Stomach smooth muscle (tissue), 2 donors: ENCODE results near the gene ALKAL2.
A peak's percentile ranks its signal among the peaks of the same experiment; 100 is the strongest.

Source experiments
- H3K27ac ChIP-seq: one replicate; pipeline ENCODE4 v1.7.0; 2013; ENCODE audit warnings: mild to moderate bottlenecking, low read length, inconsistent platforms
- H3K27me3 ChIP-seq, 2 donors: one replicate each; pipeline ENCODE4 v1.7.0; 2013; ENCODE audit warnings: low read length in 2 of 2; ENCODE audit not compliant: insufficient read depth in 2 of 2, control insufficient read depth in 1 of 2
- H3K36me3 ChIP-seq, 2 donors: one replicate each; pipeline ENCODE4 v1.7.0; 2013; ENCODE audit warnings: low read length in 2 of 2; ENCODE audit not compliant: control insufficient read depth in 2 of 2, insufficient read depth in 2 of 2
- H3K4me1 ChIP-seq: one replicate; pipeline ENCODE4 v1.7.0; 2013; ENCODE audit warnings: low read length; ENCODE audit not compliant: control insufficient read depth, insufficient read depth
- H3K4me3 ChIP-seq, 2 donors: one replicate each; pipeline ENCODE4 v1.7.0; 2013; ENCODE audit warnings: low read length in 2 of 2
- H3K9ac ChIP-seq, 2 donors: one replicate each; pipeline ENCODE4 v1.7.0; 2013; ENCODE audit warnings: low read length in 2 of 2, mild to moderate bottlenecking in 1 of 2
- H3K9me3 ChIP-seq, 2 donors: one replicate each; pipeline ENCODE4 v1.7.0; 2013; ENCODE audit warnings: low read length in 2 of 2; ENCODE audit not compliant: control insufficient read depth in 2 of 2
- donor health status: healthy.
- donor health status: Pancreatic carcinoma.

The ALKAL2 gene

DNA sequence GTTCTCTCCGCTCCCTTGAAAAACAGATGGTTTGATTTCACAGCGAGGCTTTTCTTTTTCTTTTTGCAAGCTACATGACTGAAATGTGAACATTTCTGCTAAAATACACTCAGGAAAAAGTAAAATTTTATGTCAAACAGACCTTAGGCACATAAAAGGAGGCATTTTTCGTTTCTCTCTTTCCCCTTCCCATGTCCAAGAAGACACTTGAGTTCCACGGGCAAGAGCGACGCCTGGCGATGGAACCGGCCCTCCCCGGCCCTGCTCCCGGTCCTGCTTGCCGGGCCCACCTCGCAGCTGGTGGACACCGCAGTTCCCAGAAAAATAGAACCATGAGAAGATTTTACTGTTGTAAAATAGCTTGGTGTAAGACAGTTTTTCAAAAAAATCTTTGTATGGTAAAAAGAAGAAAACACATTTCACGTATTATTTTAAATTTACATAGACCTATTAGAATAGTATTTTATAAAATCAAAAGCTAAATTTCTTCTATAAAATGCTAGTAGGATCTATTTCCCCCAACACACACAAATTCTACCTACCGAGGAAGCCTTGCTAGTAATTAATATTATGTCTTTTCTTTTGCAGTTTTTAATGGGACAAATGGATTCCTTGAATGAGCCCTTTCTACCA lies 2.3 kb upstream of the ALKAL2 start:
- H3K27ac ChIP-seq, result no peak overlapping the region
- no peak overlapping the region for H3K9ac ChIP-seq

GRCh38 chr2:289362-290089 lies 1.6 kb upstream of the ALKAL2 start:
- Histone ChIP-seq H3K9me3 (no peaks in the 10 kb centered on the region), H3K4me1 (peaks cover 20% of the 10 kb centered on the region), H3K27ac (no peak overlapping the region), H3K36me3 (no peaks in the 10 kb centered on the region), H3K4me3 (peak overlapping the region; percentile 73 to 74), H3K27me3 (peaks cover 16 to 33% of the 10 kb centered on the region in 2 donors), H3K9ac (no peak overlapping the region)

More for the DNA sequence above, 2.3 kb upstream of the ALKAL2 start:
- H3K9me3 ChIP-seq, result no peaks in the 10 kb centered on the region
- peaks cover 20% of the 10 kb centered on the region for H3K4me1 ChIP-seq
- H3K27me3 ChIP-seq, result peaks cover 19 to 36% of the 10 kb centered on the region in 2 donors
- peak overlapping the region; percentile 73 to 74 for H3K4me3 ChIP-seq
- H3K36me3 ChIP-seq, result no peaks in the 10 kb centered on the region

DNA sequence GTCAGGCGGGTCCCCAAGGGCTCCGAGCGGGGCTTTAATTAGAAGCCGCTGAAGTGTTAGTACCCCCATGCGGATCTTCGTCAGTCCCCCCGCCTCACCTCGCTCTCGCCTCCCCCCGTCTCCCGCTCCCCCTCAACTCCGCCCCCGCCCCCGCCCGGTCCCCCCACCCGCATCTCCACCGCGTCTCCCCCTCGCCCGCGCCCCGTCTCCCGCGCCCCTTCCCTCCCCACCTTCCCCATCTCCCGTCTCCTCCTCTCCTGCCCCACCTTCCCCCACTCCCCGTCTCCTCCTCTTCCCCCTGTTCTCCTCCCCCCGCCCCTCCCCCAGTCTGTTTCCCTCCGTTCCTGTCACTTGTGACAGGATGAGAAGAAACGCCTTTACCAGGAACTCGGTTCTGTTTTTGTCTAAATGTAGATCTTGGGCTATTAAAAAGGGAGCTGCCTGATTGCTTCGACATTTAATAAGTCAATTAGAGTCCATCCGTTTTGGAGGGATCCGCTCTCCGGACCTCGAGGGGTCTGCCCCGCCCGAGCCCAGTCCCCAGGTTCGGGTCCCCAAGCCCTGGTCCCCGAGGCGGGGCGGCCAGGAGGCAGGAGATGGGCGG lies 969 bp upstream of the ALKAL2 start:
- H3K9ac ChIP-seq, result no peak overlapping the region
- H3K4me3 ChIP-seq, result peak overlapping the region; percentile 73 to 74
- H3K4me1 ChIP-seq, result peaks cover 20% of the 10 kb centered on the region
- peaks cover 0 to 2% of the 10 kb centered on the region in 2 donors for H3K36me3 ChIP-seq
- peaks cover 16 to 33% of the 10 kb centered on the region in 2 donors for H3K27me3 ChIP-seq
- H3K27ac ChIP-seq, result no peak overlapping the region
- no peaks in the 10 kb centered on the region for H3K9me3 ChIP-seq

DNA sequence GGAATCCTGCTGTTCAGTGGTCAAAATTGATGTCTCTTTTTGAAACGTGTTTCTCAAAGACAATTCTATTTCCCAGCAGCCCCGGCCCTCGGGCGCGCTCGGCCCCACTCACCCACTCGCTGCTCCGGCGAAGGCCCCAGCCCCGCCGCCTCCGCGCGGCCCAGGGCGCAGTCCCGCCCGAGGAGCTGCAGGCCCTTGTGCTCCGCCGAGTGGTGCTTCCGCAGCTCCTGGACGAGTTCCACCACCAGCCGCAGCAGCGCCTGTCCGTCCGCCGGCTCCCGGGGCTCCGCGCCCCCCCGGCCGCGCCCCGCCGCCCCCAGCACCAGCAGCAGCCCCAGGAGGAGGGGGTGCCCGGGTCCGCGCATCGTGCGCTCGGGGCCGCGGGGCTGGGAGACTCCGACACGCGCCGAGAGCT lies 413 bp downstream of the ALKAL2 start:
- no peaks in the 10 kb centered on the region for H3K9me3 ChIP-seq
- H3K27me3 ChIP-seq, result peaks cover 15 to 33% of the 10 kb centered on the region in 2 donors
- H3K9ac ChIP-seq, result no peak overlapping the region
- H3K36me3 ChIP-seq, result peaks cover 0 to 2% of the 10 kb centered on the region in 2 donors
- no peak overlapping the region for H3K27ac ChIP-seq
- H3K4me1 ChIP-seq, result peaks cover 20% of the 10 kb centered on the region
- peak overlapping the region in 1 of 2 donors; percentile 57 for H3K4me3 ChIP-seq

- no peaks in the 10 kb centered on the region for H3K9me3 ChIP-seq
- peaks cover 12 to 33% of the 10 kb centered on the region in 2 donors for H3K27me3 ChIP-seq
- H3K9ac ChIP-seq, result no peak overlapping the region
- H3K36me3 ChIP-seq, result peaks cover 0 to 8% of the 10 kb centered on the region in 2 donors
- peak overlapping the region in 1 of 2 donors; percentile 57 for H3K4me3 ChIP-seq
- H3K27ac ChIP-seq, result no peak overlapping the region
- H3K4me1 ChIP-seq, result peaks cover 20% of the 10 kb centered on the region
Measured at GRCh38 chr2:286774-287392, 1.0 kb downstream of the ALKAL2 start.

DNA sequence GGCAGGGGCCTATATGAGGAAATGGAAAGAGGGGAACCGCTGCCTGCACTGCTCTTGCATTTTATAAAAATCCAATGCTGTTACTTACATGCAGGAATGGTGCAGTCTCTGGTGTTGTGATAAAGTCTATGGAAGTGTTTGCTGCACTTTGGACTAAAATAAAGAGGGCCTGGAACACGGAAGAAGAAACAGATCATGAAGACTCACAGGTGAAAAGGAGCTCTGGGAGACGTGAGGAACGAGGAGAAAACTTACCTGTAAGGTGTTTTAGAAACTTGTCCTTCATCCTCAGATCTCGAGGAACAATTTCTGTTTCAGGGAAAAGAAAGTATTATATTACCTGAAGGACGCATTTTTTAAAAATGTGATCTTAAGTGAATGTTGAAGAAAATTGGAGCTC lies 1.9 kb downstream of the ALKAL2 start:
- H3K9ac ChIP-seq, result no peak overlapping the region
- H3K27me3 ChIP-seq, result peaks cover 12 to 27% of the 10 kb centered on the region in 2 donors
- H3K36me3 ChIP-seq, result peaks cover 3 to 12% of the 10 kb centered on the region in 2 donors
- H3K9me3 ChIP-seq, result no peaks in the 10 kb centered on the region
- H3K4me3 ChIP-seq, result no peak overlapping the region
- H3K27ac ChIP-seq, result no peak overlapping the region
- H3K4me1 ChIP-seq, result peaks cover 20% of the 10 kb centered on the region

- H3K9me3 ChIP-seq, result no peaks in the 10 kb centered on the region
- no peak overlapping the region for H3K27ac ChIP-seq
- H3K27me3 ChIP-seq, result peaks cover 12 to 22% of the 10 kb centered on the region in 2 donors
- H3K36me3 ChIP-seq, result peaks cover 3 to 15% of the 10 kb centered on the region in 2 donors
- no peak overlapping the region for H3K9ac ChIP-seq
- H3K4me1 ChIP-seq, result peaks cover 20% of the 10 kb centered on the region
- no peak overlapping the region for H3K4me3 ChIP-seq
Measured at GRCh38 chr2:285531-285930, 2.4 kb downstream of the ALKAL2 start.

DNA sequence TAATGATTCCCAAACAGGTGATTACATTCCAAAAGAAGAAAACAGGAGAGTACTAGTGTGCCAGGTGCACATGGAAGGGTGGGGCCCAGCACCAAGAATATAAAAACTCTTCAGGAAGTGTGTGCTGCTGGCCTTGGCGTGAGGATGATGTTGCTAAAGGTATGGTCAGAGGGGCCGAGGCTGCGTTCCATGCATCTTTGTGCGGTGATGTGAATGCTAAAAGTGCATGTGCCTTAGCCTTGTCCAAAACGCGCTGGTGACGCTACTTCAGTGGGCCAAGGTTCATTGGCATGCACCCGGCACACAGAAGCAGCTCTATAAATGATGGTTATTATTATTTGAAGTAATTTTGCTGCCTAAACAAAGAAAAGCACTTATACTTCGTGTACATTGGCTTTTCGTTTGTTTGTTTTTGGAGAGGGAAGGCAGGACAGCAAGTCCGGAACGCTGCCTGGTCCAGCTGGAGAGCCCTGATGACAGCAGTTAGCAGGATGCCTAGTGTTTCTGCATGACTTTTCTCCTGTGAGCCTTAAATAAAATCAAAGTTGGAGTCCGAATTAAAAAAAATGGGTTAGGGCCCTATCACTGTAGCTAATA lies 2.9 kb downstream of the ALKAL2 start:
- Histone ChIP-seq H3K27me3 (peaks cover 12 to 20% of the 10 kb centered on the region in 2 donors), H3K9ac (no peak overlapping the region), H3K36me3 (peaks cover 3 to 17% of the 10 kb centered on the region in 2 donors), H3K27ac (no peak overlapping the region), H3K4me1 (peaks cover 19% of the 10 kb centered on the region), H3K4me3 (no peak overlapping the region), H3K9me3 (no peaks in the 10 kb centered on the region)

DNA sequence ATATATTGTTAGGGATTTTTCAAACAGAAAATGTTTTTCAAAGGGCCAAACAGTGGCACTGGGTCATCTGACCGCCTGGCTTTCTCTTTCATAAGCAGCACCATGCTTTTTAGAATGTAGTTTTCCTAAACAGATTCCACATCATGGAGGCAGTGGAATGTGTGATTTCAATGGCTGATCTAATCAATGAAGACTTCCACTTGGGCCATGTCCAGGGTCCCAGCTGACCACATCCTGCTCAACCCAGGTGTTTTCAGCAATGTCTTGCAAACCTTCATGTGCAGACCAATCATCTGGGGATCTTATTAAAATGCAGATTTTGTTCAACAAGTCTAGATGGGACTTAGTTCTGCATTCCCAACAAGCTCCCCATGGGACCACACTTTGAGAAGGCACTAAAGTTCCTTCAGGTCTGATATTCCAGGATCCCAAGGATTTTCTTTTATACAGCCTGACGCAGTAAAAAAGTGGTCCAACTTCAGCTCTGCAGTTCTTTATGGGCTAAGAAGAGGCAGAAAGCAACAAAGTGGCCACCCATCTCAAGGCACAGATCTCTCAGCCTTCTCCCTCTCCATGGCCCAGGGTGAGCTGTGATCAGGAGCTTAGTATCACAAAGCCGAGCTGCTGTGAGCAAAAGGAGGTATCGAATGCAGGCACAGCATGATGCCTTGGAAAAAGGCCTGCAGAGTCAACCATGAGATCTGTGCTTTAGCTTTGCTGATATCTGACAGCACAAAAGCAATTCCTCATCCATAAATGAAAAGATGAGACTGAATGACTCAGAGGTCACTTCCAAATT lies 3.7 kb downstream of the ALKAL2 start:
- peaks cover 3 to 17% of the 10 kb centered on the region in 2 donors for H3K36me3 ChIP-seq

More for the DNA sequence above, 3.7 kb downstream of the ALKAL2 start:
- Histone ChIP-seq H3K4me1 (peaks cover 11% of the 10 kb centered on the region), H3K9me3 (no peaks in the 10 kb centered on the region), H3K4me3 (no peak overlapping the region), H3K9ac (no peak overlapping the region), H3K27me3 (peaks cover 8 to 13% of the 10 kb centered on the region in 2 donors), H3K27ac (no peak overlapping the region)
